ENCODE measurements around the gene CNTLN.
A peak's percentile ranks its signal among the peaks of the same experiment; 100 is the strongest.
"Not testable (repeated sequence)": the region's sequence is repeated elsewhere in the genome, so short reads cannot be mapped to it uniquely, and the experiment has no call there.

CNTLN gene

DNA sequence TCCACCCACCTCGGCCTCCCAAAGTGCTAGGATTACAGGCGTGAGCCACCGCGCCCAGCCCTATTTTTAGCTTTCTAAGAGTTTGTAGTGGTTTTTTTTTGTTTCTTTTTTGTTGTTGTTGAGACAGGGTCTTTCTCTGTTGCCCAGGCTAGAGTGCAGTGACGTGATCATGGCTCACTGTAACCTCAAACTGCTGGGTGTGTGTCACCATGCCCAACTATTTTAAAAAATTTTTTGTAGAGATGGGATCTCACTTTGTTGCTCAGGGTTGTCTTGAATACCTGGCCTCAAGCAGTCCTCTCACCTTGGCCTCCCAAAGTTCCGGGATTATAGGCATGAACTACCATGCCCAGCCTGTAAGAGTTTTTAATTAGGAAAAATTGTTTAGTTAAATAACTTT, 298.7 kb downstream of the CNTLN start:
- DNase-seq: no peak

DNA sequence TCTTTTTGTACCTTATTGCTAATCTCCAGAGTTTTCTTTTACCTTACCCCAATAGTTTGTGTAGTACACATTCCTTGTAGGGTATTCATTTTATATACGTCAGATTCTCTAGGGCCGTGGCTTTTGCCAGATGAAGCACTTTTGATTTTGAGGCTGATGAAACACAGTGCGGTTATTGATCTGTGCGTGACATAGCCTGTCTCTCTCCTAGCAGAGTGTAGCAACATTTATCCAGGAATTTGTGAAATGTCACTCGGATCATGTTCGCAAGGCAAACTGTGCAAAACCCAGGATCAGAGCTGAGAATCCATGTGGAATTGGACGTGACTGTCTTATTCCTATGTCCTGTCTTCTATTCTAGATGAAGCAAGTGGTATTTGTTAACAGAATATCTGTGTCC, 302.0 kb downstream of the CNTLN start:
- DNase-seq: no peak

DNA sequence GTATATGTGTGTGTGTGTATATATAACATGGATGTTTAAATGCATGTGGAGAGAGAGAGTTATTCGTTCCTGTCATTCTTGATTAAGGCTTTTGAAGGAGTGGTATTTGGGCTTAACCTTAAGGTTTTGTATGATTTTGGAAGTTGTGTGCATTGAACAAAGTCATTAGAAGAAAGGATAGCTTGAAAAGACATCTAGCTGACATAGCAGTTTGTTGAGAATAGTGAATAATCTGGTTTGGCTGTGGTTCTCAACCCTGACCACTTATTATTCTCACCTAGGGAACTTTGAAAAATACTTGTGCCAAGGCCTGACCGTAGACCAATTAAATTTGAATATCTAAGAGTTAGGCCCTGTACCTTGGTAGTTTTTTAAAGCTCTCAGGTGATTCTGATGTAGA, 303.0 kb downstream of the CNTLN start:
- no peak for DNase-seq

DNA sequence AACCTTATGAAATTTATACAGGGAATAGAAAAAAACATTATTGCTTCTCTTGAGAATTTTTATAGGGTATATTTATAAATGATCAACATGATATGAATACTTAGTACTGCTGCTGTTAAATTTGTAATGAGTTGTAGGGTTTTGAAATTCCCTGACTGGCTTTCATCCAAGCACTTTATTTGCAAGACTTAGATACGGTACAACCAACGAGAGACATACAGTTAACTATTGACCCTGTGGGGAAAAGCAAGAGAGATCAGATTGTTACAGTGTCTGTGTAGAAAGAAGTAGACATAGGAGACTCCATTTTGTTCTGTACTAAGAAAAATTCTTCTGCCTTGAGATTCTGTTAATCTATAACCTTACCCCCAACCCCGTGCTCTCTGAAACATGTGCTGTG, 310.3 kb downstream of the CNTLN start:
- not testable (repeated sequence) for DNase-seq

DNA sequence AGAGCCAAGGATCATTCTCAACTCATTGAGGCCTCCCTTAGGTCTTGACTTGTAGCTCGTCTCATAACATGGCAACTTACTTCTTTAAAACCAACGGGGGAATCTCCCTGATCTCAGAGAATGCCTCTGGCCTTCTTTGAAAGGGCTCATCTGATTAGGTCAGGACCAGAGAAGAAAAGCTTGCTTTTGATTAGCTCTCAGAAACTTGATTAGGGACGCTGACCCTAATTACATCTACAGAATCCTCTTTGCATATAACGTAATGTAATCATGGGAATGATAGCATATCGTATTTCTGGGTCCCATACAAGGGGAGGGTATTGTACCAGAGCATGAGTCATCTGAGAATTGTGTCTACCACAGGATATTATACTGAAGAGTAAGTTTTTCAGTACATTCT, 318.9 kb downstream of the CNTLN start:
- no peak for DNase-seq

DNA sequence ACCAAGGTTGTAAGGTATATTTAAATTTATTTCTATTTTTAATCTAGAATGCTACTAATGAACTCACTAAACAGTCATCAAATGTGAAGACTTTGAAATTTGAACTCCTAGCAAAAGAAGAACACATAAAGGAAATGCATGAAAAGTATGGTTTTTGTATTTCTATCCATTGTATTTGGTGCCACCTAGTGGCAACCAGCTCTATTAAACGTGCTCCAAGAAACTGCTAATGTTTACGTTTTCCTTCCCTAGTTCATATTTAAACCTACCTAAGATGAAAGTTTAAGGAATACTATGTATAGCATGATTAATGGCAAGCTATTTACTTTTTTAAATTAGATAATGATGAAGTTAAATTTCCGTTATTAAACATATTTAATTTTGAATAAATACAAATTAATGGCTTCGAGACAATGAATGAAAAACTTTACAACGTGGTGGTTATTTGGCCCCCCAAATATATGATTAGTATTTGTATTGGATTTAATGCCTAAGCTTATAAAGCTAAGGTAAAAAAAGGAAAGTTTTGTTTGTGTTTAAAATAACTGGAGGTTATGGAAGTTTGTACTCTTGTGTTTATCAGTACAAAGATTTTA, 328.1 kb downstream of the CNTLN start:
- peak in 1 of 2 donors; percentile 0 for DNase-seq

DNA sequence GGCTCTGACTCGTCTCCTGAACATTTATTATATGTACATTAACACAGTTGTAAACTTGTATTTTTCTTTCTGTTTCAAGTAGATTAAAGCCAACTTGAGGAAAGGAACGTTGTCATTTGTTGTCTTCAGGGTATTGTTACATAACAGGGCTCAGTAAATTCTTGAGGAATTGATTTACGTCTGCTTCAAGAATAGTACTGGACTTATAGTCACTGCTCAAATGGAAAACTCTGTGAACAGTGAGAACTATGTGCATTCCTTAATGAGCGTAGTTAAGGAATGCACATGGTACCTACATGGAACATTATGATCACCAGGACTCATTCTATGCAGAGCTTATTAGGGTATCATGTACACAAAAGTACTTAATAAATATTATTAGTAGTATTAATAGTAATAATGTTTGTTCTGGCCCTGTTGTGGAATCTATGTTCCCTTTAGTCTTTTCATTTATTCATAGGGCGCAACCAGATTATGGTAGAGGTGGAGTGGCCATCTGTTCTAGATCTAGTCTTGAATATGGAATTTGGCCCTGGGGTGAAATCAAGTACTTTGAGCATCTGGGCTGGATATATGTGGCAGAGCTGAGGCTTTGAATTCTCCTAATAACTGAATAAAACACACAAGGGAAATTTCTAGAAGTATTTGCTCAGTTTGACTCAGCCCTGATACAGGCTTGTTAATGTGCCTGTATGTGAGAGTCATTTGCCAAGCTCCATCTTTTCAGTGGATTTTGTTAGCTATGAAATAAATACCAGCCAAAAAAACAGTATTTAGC, 335.4 kb downstream of the CNTLN start:
- no peak for DNase-seq

DNA sequence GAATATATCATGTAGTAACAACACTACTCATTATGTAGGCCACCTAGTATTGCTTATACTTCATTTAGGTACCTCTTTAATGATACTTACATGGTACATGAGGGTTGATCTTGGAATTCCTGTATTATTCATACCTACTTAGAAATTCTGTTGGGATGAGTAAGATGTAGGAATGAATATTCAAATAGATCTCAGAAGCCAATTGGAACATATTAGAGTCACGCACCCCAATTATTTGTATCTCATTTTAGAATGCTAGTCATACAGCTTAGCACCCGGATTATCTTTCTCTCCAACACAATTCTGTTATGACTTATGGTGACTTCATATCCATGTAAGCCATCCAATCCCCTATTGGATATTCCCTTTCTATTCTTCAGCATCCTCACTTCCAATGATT, 337.3 kb downstream of the CNTLN start:
- no peak for DNase-seq

DNA sequence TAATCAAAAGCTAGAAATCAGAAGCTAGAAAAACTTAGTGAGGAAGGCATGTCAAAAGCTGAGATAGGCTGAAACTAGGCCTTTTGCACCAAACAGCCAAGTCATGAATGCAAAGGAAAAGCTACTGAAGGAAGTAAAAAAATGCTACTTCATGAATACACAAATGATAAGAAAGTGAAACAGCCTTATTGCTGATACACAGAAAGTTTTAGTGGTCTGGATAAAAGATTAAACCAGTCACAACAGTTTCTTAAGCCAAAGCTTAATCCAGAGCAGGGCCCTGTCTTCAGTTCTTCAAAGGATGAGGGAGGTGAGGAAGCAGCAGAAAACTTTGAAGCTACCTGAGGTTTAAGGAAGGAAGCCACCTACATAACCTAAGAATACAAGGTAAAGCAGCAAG, 341.6 kb downstream of the CNTLN start:
- no peak for DNase-seq

DNA sequence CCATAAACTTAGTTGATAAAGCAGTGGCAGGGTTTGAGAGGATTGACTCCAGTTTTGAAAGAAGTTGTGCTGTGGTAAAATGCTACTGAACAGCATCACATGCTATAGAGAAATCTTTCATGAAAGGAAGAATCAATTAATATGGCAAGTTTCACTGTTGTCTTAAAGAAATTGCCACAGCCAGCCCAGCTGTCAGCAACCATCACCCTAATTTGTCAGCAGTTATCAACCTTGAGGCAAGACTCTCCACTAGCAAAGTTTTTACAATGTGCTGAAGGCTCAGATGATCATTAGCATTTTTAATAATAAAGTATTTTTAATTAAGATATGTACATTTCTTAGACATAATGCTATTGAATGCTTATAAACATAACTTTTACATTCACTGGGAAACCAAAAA, 343.0 kb downstream of the CNTLN start:
- no peak for DNase-seq

DNA sequence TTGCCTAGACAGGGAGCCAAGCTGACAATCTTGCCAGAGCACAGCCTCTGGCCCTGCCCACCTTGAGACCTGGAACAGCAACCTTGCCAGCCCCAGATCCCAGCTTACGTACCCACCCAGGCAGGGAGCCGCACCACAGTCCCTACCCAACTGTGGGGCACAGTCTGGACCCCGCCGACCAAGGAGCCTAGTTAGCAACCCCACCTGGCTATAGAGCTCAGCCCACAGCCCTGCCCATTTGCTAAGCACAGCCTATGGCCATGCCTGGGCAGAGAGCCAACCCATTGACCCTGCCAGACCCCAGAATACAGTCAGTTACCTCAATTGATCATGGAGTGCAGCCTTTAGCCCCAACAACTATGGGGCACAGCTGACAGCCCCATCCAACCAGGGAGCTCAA, 346.1 kb downstream of the CNTLN start:
- no peak for DNase-seq

DNA sequence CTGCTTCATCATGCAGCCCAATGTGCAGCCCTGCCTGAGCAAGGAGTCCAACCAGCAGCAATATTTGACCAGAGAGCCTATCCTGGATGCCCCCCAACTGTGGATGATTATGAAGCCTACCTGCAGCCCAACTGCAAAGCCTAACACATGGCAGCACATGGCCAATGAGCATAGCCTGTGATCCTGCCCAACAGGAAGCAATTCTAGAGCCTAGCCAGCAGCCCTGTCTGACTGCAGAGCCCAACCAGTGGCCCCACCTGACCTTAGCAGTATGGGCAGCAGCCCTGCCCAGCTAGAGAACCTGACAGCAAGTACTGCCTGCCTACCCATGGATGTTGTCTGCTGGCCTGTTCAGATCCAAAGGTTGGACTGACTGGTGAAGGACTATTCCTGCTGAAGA, 346.7 kb downstream of the CNTLN start:
- no peak for DNase-seq

DNA sequence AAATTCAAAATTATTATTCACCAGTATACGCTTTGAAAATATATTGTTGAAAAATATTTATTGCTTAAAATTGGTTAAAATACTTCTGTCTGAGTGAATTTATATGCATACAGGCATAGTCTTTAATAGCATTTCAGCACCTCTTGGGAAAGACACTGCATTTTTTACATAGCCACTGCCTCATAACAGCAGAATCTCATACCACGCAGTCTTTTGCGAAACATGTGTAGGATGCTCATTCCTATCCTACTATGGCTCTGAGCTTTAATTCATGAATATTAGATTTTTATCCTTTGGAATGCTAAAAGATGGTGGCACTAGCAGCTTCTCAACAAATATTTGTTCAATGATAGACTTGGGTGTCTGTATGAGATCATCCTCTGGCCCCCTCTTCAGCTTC, 350.1 kb downstream of the CNTLN start:
- DNase-seq: no peak

DNA sequence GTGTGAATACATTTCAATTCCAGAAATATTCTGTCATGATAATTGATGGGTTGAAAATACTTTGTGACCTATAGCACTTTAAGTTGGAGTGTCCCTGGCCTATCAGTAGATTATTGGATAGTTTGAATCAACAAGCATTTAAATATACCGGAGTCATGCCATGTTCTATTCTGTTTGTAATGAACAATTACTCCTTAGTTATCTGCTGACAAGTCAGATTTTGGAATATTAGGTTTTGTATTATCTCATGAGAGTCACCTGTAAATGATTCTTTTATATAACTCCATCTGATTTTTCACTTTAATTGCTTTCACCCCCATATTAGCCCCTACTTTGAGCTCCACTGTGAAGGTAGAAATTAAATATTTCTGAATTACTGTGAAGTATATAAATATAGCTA, 351.6 kb downstream of the CNTLN start:
- no peak for DNase-seq

DNA sequence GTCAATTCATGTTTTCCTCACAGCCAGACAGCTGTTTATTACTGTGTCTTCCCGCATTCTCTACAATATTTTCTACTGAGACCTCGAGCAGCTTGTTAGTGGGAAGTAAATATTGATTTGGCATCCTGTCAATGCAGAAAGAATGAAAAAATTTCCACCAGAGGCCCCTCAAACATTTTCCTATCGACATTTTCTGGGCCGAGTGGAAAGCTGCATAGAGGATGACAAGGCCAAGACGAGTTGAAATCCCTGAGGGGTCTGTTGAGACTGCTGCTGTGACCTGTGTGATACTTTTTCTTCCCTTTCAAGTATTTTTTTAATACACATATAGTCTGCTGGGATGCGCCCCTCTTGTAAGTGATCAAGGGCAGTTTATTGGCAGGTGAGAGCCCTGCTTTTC, 352.6 kb downstream of the CNTLN start:
- no peak for DNase-seq

DNA sequence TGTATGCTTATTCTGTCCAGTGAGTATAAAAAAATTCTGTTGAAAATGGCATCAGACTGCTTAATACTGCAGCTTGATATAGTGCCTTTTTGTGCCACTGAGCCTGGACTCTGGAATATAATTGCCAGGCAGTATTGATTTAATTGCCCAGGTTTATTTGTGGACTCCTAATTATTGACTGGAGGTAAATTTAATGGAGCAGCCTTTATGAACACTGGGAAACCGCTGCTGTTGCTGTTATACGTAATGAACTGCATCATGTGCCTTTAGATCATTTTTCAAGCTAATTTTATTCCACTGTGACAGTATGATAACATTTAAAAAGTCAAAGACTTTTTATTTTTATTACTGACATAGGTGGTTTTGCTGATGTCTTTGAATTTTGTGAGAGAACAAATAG, 353.8 kb downstream of the CNTLN start:
- no peak for DNase-seq

DNA sequence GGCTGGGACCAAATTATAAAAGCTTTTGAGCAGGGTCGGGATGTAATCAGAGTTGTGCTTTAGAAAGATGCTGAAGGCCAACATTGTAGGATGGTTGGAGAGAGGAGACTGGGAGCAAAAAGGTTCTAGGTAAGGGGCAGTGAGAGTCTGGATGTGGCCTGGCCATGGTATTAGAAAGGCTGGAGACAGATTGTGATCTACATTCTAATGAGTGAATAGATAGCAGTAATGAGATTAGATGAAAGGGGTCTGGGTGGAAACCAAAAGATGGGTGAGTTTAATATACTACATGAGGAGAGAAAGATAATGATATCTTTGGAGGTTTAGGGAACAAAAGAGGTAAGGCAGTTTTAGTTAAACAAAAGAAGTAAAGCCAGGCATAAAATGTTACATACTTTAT, 355.3 kb downstream of the CNTLN start:
- no peak for DNase-seq

DNA sequence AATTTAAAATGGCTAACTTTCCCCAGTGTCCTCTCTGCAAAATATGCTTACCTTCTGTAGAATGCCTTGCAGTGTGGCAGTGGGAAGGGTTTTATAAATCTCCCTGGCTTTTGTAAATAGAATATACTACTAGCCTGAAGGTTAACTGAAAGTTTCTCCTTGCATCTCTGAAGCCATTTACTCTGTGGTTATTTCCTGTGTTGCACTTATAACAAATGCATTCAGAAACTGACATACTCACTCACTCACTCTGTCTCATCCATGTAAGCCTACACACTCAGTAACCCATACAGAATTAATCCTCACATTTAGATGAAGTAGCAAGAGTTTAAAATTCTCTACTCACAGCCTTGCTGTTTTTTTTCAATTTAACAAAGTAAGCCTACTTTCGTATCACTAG, 356.9 kb downstream of the CNTLN start:
- DNase-seq: no peak

DNA sequence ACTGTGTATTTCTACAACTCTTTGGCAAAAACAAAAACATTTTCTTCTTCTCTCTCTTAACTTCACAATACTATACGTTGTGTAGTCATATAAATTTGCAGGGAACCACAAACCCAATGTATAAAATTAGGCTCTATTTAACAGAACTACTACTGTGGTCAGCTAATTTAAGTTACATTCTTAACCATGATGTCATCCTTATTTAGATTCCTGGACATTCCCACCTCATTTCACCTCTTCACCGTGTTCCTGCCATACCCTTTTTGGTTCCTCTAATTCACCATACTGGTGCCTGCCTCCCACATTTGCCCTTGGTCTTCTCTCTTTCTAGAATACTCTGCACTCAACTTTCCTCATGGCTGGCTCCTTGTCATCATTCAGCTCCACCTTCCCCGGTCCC, 368.4 kb downstream of the CNTLN start:
- DNase-seq: no peak

DNA sequence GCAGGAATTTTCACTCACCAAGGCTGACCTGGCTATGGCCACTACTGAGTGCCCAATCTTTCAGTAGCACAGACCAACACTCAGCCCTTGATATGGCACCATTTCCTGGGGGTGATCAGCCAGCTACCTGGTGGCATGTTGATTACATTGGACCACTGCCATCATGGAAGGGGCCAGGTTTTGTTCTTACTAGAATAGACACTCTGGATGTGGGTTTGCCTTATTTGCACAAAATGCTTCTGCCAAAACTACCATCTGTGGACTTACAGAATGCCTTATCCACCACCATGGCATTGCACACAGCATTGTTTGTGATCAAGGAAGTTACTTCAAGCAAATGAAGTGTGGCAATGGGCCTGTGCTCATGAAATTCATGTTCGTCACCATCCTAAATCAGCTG, 374.3 kb downstream of the CNTLN start:
- no peak for DNase-seq

DNA sequence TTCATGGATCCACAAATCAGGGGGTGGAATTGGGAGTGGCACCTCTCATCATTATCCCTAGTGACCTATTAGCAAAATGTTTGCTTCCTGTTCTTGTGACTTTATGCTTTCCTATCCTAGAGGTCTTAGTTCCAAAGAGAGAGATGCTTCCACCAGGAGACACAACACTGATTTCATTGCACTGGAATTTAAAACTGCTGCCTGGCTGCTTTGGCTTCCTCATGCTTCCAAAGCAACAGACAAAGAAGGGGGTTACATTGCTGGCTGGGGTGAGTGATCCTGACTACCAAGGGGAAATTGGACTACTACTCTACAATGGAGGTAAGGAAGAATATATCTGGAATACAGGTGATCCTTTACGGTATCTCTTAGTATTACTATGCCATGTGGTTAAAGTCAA, 374.9 kb downstream of the CNTLN start:
- no peak for DNase-seq

DNA sequence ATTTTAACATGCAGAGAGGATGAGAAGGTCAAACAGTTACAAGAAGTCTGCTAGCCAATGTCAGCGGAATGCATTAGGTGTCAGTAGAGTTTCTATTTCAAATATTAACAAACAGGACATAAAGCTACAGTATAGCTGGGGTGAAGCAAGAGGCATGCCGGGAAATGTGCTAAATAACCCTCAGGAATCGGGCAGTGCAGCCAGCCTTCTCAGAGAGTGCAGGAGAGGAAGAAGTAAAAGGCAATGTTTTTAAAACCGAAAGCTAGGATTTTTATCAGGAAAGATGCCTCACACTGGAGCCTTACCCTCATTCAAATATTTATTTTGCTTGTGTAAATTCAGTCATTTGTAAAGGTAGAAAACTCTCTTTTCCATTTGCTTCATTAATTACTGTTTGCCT, 384.9 kb downstream of the CNTLN start:
- DNase-seq: no peak

DNA sequence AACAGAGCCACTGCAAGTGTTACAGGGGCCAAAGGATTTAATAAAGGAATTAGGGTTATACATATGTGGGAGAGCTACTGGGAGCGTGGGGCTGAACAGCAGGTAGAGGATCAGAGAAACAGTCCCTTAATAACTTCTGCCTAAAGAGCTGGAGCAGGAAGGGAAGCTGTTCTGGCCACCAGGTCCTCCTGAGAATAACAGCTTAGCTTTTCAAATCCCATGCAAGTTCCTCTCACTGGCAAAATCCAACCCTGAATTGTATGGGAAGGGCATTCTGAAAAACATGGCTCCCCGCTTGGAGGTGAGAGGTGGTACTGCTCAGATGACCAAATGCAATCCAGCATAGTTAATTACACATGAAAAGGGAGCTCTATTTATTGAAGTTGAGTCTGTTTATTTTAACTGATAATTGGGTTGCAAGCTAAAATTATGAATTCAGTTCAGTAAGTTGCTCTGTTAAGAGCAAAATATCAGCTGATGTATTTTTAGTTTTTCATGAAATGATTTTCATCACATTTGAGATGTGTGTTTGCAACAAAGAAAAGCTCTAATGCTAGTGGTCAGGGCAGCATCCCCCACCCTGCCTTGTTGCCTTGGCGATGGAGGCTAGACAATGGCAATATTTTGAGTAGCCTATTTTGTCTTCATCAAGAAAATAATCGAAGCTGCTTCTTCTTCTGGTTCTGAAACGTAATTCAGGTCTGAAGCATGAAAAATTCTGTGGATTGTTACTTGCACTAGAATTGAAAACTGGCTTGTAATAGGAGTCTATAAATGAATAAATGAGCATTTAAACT, 385.6 kb downstream of the CNTLN start:
- DNase-seq: no peak

Measured in activated CD4-positive, alpha-beta T cell treated with anti-CD3 and anti-CD28 coated beads for 4 hours (primary cell).